Measurements from ENCODE around the gene SELENOI.
A peak's percentile ranks its signal among the peaks of the same experiment; 100 is the strongest.
"Not testable (repeated sequence)": the region's sequence is repeated elsewhere in the genome, so short reads cannot be mapped to it uniquely, and the experiment has no call there.

Gene SELENOI

GRCh38 chr2:26326514-26326913 lies 19.4 kb upstream of the SELENOI start:
- TF ChIP-seq, protein P1, sequence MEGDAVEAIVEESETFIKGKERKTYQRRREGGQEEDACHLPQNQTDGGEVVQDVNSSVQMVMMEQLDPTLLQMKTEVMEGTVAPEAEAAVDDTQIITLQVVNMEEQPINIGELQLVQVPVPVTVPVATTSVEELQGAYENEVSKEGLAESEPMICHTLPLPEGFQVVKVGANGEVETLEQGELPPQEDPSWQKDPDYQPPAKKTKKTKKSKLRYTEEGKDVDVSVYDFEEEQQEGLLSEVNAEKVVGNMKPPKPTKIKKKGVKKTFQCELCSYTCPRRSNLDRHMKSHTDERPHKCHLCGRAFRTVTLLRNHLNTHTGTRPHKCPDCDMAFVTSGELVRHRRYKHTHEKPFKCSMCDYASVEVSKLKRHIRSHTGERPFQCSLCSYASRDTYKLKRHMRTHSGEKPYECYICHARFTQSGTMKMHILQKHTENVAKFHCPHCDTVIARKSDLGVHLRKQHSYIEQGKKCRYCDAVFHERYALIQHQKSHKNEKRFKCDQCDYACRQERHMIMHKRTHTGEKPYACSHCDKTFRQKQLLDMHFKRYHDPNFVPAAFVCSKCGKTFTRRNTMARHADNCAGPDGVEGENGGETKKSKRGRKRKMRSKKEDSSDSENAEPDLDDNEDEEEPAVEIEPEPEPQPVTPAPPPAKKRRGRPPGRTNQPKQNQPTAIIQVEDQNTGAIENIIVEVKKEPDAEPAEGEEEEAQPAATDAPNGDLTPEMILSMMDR (IDR thresholded peaks at IDR 0.05; ENCODE audit: insufficient read depth, missing control alignments): no peak
- no peak for FAIRE-seq
- DNase-seq (ENCODE audit: insufficient read length, low spot score): no peak

- FAIRE-seq: no peak
- no peak for DNase-seq (ENCODE audit: insufficient read length, low spot score)
- TF ChIP-seq, protein P1 (IDR thresholded peaks at IDR 0.05; ENCODE audit: insufficient read depth, missing control alignments): no peak
Observed at GRCh38 chr2:26327291-26328272, 18.4 kb upstream of the SELENOI start.

DNA sequence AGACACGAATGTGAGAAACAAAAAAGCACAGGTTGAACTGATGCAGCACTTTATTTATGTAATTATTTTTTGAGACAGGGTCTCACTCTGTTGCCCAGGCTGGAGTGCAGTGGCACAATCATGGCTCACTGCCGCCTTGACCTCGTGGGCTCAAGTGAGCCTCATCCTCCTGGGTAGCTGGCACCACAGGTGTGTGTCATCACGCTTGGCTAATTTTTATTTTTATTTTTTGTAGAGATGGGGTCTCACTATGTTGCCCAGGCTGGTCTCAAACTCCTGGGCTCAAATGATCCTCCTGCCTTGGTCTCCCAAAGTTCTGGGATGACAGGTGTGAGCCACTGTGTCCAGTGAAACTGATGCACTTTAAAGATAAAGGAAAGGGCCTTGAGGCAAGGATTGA lies 16.9 kb upstream of the SELENOI start:
- DNase-seq (ENCODE audit: insufficient read length, low spot score); FAIRE-seq: not testable (repeated sequence)

GRCh38 chr2:26330114-26330549 lies 15.8 kb upstream of the SELENOI start:
- TF ChIP-seq, protein P1 (IDR thresholded peaks at IDR 0.05; ENCODE audit: insufficient read depth, missing control alignments): peak; percentile 91
- DNase-seq (ENCODE audit: insufficient read length, low spot score): no peak
- FAIRE-seq: peak; percentile 48

DNA sequence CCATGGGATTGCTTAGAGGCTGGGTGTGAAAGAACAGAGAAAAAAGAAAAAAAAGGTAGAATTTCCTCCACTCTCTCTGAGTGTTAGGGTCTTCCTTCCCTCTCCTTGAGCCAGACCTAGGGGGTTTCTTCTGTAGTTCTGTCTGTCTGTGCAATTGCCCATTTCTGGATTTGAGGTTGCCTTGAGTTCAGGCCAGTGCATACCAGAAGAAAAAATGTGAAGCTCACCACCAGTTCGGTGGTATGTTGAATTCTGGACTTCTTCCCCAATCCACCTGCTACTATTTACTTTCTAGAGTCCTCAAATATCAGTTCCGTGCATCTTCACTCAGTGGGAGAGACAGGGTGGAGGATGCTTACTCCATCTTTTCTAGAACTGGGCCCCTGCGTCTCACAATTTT lies 15.3 kb upstream of the SELENOI start:
- TF ChIP-seq, protein P1 (IDR thresholded peaks at IDR 0.05; ENCODE audit: insufficient read depth, missing control alignments): no peak
- FAIRE-seq (no peak), DNase-seq (ENCODE audit: insufficient read length, low spot score) (no peak)

DNA sequence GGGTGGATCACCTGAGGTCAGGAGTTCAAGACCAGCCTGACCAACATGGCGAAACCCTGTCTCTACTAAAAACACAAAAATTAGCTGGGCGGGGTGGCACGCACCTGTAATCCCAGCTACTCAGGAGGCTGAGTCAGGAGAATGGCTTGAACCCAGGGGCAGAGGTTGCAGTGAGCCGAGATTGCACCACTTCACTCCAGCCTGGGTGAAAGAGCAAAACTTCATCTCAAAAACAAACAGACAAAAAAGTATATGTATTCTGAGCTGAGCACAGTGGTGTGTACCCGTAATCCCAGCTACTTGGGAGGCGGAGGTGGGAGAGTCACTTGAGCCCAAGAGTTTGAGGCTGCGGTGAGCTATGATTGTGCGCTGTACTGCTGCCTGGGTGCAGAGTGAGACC lies 14.6 kb upstream of the SELENOI start:
- not testable (repeated sequence) for FAIRE-seq; DNase-seq (ENCODE audit: insufficient read length, low spot score)

DNA sequence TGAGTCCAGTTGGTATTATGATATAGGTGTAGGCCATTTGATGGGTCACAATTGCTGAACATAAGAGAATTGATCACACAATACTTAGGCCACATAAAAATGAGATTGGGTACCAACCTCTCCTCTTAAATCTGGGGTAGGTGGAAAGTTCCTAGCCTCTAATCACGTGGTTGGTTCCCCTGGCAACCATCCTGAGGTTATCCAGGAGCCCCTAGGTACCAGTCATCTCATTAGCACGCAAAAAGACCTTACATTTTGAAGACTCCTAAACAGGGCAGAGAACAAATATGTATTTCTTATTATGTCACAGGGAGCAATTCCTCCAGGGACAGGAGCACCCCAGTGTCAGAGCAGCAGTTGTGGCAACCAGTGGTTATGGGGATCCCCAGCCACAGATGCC lies 12.7 kb upstream of the SELENOI start:
- no peak for FAIRE-seq
- TF ChIP-seq, protein P1 (IDR thresholded peaks at IDR 0.05; ENCODE audit: insufficient read depth, missing control alignments): no peak
- DNase-seq (ENCODE audit: insufficient read length, low spot score): no peak

DNA sequence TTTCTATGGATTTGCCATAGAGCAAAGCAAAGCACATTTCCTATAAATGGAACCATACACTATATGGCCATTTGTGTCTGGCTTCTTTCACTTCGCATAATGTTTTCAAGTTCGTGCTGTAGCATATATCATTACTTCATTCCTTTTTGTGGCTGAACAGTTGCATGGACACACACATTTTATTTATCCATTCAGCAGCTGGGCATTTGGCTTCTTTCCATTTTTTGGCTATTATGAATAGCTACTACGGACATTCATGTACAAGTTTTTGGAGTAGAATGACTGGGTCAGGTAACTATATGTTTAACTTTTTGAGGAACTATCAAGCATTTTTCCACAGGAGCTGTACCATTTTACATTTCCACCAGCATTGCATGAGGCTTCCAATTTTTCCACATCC lies 10.7 kb upstream of the SELENOI start:
- DNase-seq (ENCODE audit: insufficient read length, low spot score) (no peak), FAIRE-seq (no peak)
- TF ChIP-seq, protein P1 (IDR thresholded peaks at IDR 0.05; ENCODE audit: insufficient read depth, missing control alignments): no peak
